ENCODE data around the gene TMEM269. TPM values are rescaled to one million over a fixed set of nuclear protein-coding genes. Genes with fewer than 3 reads are reported as not detected.
A peak's percentile ranks its signal among the peaks of the same experiment; 100 is the strongest.

The TMEM269 gene
- total and polyA plus RNA-seq, 9 of the 15 experiments (the other 6 are each of a cell fraction or from before 2014, with no cell fraction given) = 0.09 to 0.49 (median 0.21) TPM

GRCh38 chr1:42756956-42757891, 27.6 kb upstream of the TMEM269 start (continued):
- TF ChIP-seq REST (IDR thresholded peaks at IDR 0.05; ENCODE audit: borderline replicate concordance) (peak; percentile 41; the same call in 1 of the 2 replicates), REST (CRISPR knock-in tag; IDR thresholded peaks at IDR 0.05; ENCODE audit: low read depth) (no peak), SMC3 (conservative IDR thresholded peaks at IDR 0.05; ENCODE audit: insufficient read depth, low read depth, low read length) (peak; percentile 65), POLR2B (IDR thresholded peaks at IDR 0.05; ENCODE audit: low read depth, partially characterized antibody) (no peak), RBM17 (IDR thresholded peaks at IDR 0.05; ENCODE audit: borderline replicate concordance, low read depth, low read length) (no peak), FOXP1 (CRISPR knock-in tag; IDR thresholded peaks at IDR 0.05) (no peak), JUN (IDR thresholded peaks at IDR 0.05; ENCODE audit: borderline replicate concordance, low read depth, low read length) (no peak), JUN (CRISPR knock-in tag; IDR thresholded peaks at IDR 0.05; ENCODE audit: borderline replicate concordance) (no peak), MCM7 (IDR thresholded peaks at IDR 0.05) (no peak), CREBBP (IDR thresholded peaks at IDR 0.05; ENCODE audit: low read depth, low read length) (no peak), SPI1 (IDR thresholded peaks at IDR 0.05; ENCODE audit: borderline replicate concordance, low read depth, low read length) (peak; percentile 60; the same call in 1 of the 2 replicates)
